ENCODE measurements around the gene EML1.

Gene EML1

DNA sequence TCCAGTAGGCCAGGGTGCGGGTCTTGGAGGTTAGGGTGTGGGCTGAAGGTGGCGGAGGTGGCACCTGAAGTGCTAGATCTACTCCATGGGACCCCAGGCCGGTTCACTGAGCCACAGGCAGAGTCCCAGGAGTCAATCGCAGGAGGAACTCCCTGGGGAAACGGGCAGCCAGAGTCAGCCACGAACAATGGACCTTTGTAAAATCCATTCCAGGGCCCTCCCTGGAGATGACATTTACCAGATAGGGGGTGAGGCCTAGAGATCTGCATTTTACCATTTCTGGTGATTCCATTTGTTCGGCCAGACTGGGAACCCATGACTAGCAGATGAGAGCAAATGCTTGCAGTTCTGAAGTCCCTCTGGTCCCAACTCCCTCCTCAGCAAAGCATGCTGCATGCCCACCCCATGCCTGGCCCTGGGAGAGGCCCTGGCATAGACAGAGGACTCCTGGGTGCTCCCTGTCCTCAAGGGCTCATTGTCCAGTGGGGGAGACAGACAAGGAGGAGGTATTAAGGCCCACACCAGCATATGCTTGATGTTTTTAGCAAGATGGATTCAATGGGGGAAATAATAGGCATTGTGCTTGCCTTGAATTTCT lies 115.5 kb downstream of the EML1 start:
- no peak for DNase-seq

DNA sequence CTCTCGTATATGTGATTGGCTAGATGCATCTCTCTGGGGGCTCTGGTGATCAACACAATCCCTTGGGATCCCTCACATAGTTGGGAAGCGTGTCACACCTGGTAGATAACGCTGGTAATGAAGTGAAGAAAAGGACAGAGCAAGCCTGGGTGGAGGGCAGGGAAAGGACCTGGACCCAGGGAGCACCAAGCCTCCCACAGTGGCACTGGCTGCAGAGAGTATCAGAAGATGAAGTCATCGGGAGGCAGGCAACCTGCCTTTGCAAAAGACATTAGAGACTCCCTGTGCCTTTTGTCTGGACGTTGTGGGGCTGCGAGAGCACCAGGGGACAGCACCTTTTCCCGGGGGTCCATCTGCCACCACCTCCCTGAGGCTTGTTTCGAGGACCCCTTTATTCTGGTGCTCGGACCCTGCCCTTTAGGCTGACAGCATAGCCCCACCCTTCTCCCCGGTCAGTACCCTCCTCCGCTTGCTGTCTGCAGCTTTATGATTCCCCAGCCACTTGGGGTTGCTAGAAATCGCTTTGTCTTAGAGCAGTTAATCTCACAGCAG lies 116.4 kb downstream of the EML1 start:
- DNase-seq = no peak

DNA sequence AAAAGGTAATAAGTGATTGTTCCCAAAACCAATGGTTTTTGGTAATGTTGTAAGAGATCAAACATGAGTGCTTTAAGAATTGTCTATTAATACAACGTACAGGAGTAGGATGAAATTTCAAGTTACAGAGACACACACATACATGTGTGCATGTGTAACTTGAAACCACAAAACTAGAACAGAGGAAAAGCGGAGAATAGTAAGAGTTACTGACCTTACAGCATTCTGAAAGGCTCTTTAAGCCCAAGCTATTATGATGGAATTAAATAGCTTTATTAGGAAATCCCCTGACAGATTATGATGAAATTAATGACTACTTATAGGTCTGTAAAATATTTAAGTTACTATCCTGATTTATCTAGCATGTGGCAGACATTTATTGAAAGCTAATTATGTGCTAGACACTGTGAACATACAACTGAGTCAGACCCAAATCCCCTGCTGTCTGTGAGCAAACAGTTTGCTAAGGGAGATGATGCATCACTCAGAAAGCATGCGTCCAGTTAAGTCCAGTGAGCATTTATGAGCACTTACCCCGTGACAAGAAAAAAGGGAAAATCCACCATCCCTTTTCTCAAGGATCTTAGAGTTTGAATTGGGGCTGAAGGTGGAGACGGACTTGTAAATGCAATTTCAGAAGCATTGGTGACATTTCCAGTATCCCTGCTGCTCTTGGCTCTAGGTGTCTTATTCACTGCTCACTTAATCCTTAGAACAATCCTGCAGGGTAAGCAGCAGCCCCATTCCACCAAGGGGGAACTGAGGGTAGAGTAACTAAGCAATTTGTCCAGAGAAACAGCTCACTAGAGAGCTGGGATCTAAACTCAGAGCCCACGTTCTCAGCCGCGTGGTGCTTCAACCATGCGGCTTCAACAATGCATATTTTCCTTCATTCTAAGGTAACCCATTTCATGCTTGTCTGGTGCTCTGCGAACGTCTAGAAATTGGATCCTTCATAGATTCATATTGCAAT lies 117.4 kb downstream of the EML1 start:
- DNase-seq = no peak

DNA sequence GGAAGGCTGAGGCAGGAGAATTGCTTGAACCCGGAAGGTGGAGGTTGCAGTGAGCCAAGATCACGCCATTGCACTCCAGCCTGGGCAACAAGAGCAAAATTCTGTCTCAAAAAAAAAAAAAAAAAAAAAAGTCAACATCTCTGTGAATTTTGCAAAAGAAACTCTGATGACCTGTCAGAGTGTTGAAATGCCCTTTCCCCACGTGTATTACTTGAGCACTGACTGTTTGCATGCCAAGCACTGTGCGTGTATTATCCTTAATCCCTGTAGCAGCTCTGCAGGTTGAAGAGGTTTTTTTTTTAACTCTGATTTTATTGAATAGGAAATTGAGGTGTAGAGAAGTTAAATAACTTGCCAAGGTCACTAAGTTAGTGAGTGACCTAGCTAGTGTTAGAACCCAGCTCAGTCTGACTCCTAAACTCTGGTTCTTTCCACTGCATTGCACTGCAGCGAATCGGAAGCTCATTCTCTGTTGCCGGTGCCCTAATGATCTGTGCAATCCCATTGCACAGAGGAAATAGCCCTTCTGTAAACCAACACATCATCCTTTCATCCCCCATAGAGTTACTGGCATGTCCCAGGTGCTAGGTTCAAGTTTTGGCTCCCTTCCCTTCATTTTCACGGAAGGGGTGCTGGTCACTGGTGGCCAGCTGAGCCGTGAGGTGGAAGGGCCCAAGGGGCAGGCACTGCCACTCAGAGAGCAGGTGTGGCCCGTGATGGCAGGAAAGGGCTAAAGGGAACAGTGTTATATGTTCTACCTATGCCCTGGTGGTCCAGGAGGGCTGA lies 122.3 kb downstream of the EML1 start:
- DNase-seq = no peak

DNA sequence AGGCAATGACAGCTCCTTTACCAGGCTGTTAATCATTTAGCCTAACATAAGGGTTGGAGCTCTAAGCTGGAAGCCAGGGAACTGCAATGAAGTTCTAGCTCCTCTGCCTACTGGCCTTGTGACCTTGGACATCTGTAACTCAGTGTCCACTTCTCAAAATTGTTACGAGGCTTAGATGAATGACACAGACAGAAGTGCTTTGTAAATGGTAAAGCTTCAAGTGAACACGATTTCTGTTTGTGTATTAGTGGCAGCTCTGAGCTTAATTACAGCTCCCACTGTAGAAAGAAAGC lies 122.8 kb downstream of the EML1 start:
- no peak for DNase-seq

DNA sequence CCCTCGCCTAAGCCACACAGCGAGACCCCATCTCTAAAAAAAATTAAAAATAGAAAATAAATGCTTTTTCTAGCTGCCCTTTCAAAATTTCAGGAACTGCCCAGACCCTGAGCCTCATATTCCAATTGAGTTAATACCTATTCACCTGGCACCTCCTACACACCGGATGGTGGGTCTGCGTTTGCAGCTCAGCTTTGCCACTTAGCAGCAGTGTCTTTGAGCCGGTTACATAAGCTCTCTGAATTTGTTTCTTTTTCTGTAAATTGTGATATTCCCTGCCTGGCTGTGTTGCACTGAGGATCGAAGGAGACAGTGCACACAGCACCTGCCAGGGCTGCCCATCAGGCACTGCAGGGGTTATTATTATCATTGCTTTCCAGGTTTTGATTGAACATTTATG lies 125.6 kb downstream of the EML1 start:
- no peak for DNase-seq

DNA sequence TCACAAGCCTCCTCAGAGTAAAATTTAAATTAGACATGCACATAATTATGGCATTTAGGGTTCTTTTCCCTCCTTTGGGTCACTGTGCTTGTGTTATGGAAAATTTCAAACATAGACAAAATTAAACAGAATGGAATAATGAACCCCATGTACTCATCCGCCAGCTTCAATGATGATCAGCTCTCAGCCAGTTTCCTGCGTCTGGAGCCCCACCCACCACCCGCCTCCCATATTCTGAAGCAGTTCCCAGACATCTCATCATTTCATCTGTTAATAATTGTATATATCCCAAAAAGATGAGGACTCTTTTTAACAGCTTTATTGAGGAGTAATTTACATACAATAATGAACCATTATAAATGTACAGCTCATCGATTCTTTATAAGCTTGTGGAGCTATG lies 128.2 kb downstream of the EML1 start:
- no peak for DNase-seq

DNA sequence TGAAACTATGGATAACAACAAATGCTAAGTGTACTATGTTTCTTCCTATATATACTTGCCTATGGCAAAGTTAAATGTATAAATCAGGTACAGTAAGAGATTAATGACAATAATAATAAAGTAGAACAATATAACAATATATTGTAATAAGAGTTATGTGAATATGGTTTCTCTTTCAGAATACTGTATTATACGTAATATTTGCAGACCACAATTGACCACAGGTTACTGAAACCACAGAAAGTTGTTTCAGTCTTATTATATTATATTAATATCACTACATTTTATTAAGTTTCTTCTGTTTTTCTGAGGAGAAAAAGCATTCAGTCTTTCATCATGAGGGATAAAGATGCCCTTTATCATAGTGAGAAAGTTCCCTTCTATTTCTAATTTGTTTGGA lies 131.2 kb downstream of the EML1 start:
- no peak for DNase-seq

DNA sequence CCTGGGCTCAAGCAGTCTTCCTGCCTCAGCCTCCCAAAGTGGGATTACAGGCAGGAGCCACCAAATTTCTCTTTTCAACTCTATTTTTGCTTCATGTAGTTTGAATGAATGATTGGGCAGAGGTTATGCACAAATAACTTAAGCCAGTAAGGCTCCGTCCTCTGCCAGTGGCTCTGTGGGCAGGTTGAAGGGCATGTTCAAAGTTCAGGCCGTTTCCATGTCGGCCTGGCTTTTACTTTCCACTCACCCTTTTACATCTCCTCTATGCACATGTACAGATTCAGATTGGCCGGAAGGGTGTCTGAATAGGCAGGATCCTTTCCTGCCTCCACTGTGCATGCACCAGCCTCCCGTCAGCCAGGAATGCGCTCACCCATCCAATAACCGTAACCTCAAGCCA lies 132.3 kb downstream of the EML1 start:
- no peak for DNase-seq

DNA sequence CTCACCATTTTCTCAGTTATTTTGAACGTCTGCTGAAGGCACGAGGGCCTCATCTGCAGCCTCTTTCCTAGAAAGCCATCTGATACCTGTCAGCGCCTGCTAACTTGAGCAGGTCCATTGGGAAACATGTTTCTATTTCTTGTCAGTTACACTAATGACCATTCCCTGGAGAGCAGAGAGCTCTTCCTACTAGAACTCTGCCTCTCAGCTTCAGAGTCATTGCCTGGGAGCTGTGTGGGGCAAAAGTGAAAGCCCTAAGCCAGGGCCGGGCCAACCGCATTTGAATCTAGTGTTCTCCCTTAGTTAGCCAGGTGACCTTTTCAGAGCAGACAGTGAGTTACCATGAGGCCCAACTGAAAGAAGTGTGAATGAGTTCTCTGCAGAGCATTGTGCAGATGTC lies 135.8 kb downstream of the EML1 start:
- no peak for DNase-seq

DNA sequence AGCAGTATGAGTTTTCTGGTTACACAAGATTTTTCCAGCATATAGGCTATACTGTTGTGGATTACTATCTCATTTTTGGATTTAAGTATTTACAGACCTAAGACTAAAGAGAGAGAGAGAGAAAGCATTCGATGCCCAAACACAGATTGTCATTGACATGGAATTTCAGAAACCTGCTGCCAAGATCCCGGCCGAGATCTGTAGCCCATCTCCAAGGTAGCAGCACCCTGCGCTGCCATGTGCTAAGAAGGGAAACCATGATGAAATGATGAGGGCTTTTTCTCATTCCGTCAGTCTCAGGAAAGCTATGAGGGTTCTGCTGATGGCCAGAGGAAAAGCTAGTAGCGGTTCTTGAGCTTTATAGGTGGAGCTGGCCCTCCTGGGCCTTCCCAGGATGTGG lies 136.4 kb downstream of the EML1 start:
- no peak for DNase-seq

DNA sequence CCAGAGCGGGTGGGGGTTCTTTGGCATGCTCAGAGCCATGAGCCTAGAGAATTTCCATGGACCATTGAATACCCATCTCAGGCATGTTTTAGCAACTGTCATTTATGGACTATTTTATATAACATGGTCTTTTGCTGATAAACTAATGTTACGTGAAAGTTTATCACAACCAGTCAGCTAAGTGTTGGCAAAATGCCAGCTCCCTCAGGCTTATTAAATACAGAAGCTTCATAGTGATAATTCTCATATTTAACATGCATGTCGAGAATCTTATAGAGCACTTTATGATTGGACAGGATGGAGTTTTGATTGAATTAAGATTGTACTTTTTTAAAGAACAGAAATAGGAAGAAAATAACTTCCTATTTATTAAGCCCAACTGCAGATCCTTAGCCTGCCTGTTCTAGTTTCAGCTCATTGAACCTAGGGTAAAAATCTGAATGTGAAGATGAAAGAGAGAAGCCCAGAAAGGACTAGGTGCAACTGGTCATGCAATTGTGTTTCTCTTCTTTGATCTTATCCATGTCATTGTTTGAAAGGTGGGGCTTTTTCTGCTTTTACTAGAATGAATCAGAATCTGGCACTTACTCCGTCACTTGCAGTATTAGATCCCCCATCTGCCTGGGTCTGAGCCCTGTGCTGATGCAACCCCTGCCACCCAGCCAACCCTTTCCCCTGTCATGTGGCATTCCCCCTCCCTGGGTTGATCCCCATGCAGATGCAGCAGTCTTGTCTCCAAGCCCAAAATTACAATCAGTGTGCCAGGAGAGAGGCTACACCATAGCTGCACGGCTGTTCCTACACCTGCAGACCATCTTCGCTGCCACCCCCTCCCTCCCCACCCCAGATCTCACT lies 137.4 kb downstream of the EML1 start:
- peak; percentile 35 for DNase-seq

DNA sequence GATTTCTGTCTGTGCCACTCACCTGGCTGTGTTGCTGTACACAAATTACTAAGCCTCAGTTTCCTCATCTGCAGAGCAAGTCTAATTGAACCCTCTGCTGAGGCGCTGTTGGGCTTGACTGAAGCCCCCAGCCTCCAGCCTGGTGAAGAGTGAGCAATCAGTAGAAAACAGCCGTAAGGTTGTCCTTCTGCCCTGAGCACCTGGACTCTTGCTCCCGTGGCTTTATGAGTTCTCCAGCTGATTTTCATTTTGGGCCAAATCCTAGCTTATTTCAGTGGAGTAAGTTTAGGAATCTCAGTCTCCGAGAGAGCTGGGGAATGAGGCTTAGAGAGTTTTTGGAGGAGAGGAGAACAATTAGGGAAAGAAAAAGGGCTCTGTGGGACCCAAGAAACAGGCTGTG lies 138.1 kb downstream of the EML1 start:
- no peak for DNase-seq

DNA sequence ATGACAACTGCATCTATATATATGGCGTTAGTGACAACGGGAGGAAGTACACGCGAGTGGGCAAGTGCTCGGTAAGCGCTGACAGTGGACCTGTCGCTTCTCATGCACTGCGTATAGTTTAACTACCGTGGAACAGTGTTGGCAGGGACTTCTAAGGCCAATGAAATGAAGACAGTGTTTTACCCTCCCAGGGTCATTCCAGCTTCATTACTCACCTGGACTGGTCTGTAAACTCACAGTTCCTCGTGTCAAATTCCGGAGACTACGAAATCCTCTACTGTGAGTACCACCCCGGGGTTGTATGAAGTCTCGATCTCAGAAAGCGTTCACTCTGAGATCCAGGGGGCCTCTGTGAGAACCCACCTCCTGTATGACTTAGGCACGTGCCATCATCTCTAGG lies 142.8 kb downstream of the EML1 start:
- DNase-seq = no peak

DNA sequence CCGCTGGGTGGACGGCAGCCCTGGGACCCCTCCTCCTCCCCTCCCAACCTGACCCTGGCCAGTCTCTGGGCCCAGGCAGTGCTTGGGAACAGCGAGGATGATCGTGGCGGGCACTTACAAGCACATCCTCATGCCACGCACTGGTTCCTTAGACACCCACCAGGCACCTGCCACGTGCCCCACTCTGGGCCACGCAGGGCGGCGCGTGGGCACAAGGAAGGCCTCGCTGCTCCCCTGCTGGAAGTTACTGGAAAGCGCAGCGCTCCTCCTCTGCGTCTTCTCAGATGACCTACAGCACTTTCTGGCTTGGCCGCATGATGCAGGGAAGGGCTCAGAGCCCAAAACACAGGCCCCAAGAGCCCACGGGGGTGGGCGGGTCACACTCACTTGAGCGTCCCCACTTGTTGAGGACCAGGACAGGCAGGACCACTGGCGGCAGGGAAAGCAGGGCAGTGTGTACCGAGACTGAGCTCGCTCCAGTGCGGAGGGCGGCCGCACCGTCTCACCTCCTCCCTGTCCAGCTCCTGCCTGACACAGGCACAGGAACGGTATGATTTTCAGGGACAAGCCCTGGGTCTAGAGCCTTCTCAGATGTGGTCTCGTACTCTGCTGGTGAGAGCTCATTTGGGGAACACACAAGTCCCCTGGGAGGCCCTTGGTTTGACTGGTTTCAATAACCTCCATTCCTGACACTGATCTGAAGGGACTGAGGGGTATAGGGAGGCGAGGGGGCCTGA lies 143.7 kb downstream of the EML1 start:
- no peak for DNase-seq

DNA sequence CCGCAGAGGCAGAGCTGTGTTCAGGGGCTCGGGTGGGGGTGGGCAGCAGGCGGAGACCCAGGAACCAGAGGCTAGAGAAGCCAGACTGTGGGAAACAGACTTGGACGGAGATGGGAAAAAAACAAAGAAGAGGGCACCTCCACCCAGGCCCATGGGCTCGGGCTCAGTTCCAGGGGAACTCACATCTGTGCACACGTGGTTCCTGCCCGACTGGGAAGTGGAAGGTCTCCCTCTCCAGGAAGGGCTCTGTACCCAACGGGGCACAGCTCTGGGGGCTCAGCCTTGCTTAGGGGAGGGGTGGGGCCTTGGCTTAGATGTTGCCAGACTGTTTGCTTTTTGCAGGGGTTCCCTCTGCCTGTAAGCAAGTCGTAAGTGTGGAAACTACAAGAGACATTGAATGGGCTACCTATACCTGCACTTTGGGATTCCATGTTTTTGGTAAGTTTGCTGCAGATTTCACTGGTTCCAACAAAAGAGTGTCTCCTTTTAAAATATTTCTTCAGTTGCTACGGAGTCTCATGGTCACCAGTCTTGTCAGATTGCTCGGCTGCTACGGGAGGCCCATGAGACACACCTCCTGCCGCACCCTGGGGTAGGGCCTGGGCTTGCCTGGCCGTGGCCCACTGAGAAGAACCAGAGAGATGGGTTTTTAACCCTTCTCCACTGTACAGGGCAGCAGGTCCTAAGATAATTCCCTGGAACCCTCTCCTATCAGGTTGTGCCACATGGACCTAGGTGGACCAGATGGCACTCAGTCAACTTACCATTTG lies 144.4 kb downstream of the EML1 start:
- no peak for DNase-seq

DNA sequence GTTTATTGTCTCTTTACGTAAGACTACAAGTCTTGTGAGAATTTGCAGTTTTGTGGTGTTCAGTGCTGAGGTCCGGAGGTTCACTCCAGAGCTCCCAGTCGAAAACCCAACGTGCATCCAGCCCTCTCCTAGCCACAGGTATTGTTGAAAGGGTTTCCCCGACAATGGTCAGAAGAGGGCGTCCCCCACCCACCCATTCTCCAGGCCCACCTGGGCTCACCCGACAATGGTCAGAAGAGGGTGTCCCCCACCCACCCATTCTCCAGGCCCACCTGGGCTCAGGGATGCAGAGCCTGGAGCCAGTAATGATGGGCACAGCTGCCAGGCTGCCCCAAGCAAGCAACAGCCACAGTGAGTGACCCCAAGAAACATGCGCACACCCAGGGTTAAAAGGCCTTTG lies 145.2 kb downstream of the EML1 start:
- no peak for DNase-seq

DNA sequence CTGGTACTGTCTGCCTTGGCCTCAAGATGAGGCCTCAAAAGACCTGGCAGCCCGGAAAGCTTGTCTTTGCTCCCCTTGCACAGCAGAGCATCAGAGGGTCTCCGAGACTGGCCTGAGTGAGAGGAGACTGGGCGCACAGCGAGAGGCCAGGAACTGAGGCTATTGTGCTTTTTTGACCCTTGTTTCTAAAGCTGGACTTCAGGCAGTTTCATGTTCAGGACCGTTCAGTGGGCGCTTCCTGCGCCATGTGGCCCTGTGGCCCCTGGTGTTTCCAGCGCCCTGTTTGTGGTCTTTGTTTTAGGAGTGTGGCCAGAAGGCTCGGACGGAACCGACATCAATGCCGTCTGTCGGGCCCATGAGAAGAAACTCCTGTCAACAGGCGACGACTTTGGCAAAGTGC lies 145.7 kb downstream of the EML1 start:
- no peak for DNase-seq

DNA sequence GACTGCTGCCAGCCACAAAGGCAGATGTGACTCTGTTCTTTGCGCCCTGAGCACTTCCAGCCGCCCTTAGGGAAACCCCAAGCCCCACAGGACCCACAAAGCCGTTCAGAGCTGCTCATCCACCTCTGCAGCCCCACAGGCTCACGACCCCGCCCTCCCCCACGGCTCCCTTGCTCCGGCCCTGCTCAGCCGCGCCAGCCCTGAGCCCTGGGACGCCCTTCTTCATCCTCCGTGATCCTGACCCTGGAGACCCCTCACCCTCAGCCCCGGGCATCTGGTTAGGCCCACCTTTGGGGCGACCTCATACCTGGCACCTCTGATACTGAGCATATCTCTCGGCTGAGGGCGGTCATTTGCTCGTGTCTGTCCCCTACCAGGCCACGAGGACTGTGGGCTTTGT lies 146.2 kb downstream of the EML1 start:
- no peak for DNase-seq

DNA sequence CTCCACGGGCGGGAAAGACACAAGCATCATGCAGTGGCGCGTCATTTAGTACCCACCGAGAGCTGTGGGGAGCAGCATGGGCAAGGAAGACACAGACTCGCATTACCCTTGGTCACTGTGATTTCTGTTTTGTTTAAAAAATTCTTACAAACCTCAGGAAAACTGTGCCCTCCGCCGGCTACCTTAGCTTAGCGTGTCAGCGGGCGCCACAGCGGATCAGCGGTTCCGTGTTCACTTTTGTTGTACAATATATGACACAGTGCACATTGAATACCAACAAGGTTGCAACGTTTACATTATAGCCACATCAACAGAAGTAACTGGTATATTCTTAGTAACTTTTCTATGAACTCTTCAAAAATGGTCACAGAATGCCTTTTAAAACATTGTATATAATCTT lies 146.9 kb downstream of the EML1 start:
- DNase-seq = no peak

DNA sequence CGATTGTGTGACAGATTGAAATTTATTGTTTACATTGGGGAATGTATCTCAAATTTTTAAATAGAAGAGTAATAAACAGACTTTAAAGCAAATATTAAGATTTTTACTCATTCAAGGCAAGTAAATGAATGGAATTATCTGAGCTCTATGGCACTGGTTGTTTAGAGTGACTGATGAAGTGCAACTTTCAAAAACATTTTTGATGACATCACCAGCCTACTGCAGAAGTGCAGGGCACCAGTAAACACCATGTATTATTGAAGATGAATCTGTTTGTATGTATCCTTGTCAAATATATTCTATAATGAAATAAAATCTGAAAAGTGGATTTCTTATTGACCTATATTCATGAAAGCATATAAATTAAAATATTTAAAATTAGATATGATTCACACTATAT lies 148.0 kb downstream of the EML1 start:
- DNase-seq = no peak

Data from DMS79 treated with DMSO at 0.1 percent for 48 hours (cell line).